Mammary epithelial cell (primary cell): ENCODE measurements around the gene EVI2A.

Experiments
- EZH2 ChIP-seq: IDR thresholded peaks from 2 replicates; pipeline ENCODE4 v1.6.1; 2012; ENCODE audit warnings: low read length, inconsistent platforms, borderline replicate concordance
- TF ChIP-seq, protein P1 (sequence below), 2 donors: IDR thresholded peaks in 1 of 2; conservative IDR thresholded peaks in 1 of 2; 2 replicates each; pipeline ENCODE4 v1.5.1; 2011 to 2012; ENCODE audit warnings: inconsistent platforms in 2 of 2, low read length in 2 of 2, mild to moderate bottlenecking in 2 of 2, control low read depth in 1 of 2, low read depth in 1 of 2; ENCODE audit not compliant: insufficient read depth in 1 of 2; ENCODE audit errors: extremely low read depth in 1 of 2

DNA sequence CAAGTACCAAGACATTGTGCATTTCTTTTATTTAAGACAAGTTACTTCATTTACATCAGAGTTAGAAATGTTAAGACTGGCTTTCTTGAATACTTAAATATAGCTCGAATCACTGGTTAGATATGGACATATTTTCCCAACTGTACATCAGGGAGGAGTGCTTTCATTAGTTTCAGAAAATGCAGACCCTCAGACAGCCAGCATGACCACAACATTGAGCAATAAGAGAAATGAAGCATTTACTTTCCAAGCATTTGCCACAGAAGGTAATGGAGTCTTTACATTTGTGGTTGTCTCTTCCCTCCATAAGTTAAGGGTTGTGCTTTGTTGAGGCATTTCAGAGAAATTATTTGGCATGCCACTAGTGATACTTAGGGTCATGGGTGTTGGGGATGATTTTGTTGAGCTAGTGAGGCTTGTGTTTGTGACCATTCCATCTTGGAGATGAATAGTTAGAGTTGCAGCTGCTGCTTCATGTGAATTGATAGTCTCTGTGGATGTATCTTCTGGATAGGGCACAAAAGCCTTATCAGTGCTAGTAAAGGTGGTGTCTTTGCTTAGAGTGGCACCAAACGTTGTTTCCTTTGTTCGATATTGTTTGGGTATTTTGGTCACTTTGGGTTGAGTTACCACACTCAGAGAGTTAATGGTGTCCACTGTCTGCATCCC, 26.5 kb downstream of the EVI2A start:
- TF ChIP-seq, protein P1, sequence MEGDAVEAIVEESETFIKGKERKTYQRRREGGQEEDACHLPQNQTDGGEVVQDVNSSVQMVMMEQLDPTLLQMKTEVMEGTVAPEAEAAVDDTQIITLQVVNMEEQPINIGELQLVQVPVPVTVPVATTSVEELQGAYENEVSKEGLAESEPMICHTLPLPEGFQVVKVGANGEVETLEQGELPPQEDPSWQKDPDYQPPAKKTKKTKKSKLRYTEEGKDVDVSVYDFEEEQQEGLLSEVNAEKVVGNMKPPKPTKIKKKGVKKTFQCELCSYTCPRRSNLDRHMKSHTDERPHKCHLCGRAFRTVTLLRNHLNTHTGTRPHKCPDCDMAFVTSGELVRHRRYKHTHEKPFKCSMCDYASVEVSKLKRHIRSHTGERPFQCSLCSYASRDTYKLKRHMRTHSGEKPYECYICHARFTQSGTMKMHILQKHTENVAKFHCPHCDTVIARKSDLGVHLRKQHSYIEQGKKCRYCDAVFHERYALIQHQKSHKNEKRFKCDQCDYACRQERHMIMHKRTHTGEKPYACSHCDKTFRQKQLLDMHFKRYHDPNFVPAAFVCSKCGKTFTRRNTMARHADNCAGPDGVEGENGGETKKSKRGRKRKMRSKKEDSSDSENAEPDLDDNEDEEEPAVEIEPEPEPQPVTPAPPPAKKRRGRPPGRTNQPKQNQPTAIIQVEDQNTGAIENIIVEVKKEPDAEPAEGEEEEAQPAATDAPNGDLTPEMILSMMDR (conservative IDR thresholded peaks at IDR 0.05 in 1 of 2, IDR thresholded peaks at IDR 0.05 in 1 of 2; ENCODE audit: extremely low read depth in 1 of 2, insufficient read depth in 1 of 2, low read depth in 1 of 2, low read length in 2 of 2): no peak
- TF ChIP-seq EZH2: no peak
